ENCODE results near the gene DOCK2.
"Not testable (repeated sequence)": the region's sequence is repeated elsewhere in the genome, so short reads cannot be mapped to it uniquely, and the experiment has no call there.

The DOCK2 gene

GRCh38 chr5:169712428-169712827 lies 75.4 kb downstream of the DOCK2 start:
- in situ Hi-C loops (cut with MboI; ENCODE audit: low sequenced_read_pairs): no loop called here

- in situ Hi-C loops (cut with MboI; ENCODE audit: low sequenced_read_pairs): no loop called here
Measured at GRCh38 chr5:169716287-169716686, 79.2 kb downstream of the DOCK2 start.

- in situ Hi-C loops (cut with MboI; ENCODE audit: low sequenced_read_pairs): no loop called here
Measured at GRCh38 chr5:169717288-169717687, 80.2 kb downstream of the DOCK2 start.

GRCh38 chr5:169719360-169720314 lies 82.6 kb downstream of the DOCK2 start:
- in situ Hi-C loops (cut with MboI; ENCODE audit: low sequenced_read_pairs): no loop called here

- in situ Hi-C loops (cut with MboI; ENCODE audit: low sequenced_read_pairs): no loop called here
Measured at GRCh38 chr5:169721771-169722170, 84.7 kb downstream of the DOCK2 start.

- in situ Hi-C loops (cut with MboI; ENCODE audit: low sequenced_read_pairs): no loop called here
Measured at GRCh38 chr5:169723103-169723831, 86.2 kb downstream of the DOCK2 start.

- in situ Hi-C loops (cut with MboI; ENCODE audit: low sequenced_read_pairs): no loop called here
Measured at GRCh38 chr5:169724303-169725087, 87.4 kb downstream of the DOCK2 start.

GRCh38 chr5:169725665-169726064 lies 88.6 kb downstream of the DOCK2 start:
- in situ Hi-C loops (cut with MboI; ENCODE audit: low sequenced_read_pairs): not testable (repeated sequence)

GRCh38 chr5:169728418-169728817 lies 91.3 kb downstream of the DOCK2 start:
- in situ Hi-C loops (cut with MboI; ENCODE audit: low sequenced_read_pairs): no loop called here

GRCh38 chr5:169731221-169731620 lies 94.1 kb downstream of the DOCK2 start:
- in situ Hi-C loops (cut with MboI; ENCODE audit: low sequenced_read_pairs): no loop called here

GRCh38 chr5:169732841-169733240 lies 95.8 kb downstream of the DOCK2 start:
- in situ Hi-C loops (cut with MboI; ENCODE audit: low sequenced_read_pairs): no loop called here

- in situ Hi-C loops (cut with MboI; ENCODE audit: low sequenced_read_pairs): no loop called here
Measured at GRCh38 chr5:169735913-169736312, 98.8 kb downstream of the DOCK2 start.

GRCh38 chr5:169736653-169737052 lies 99.6 kb downstream of the DOCK2 start:
- in situ Hi-C loops (cut with MboI; ENCODE audit: low sequenced_read_pairs): no loop called here

- in situ Hi-C loops (cut with MboI; ENCODE audit: low sequenced_read_pairs): no loop called here
Measured at GRCh38 chr5:169740435-169740834, 103.4 kb downstream of the DOCK2 start.

GRCh38 chr5:169742771-169743296 lies 105.8 kb downstream of the DOCK2 start:
- in situ Hi-C loops (cut with MboI; ENCODE audit: low sequenced_read_pairs): no loop called here

- in situ Hi-C loops (cut with MboI; ENCODE audit: low sequenced_read_pairs): no loop called here
Measured at GRCh38 chr5:169744336-169744735, 107.3 kb downstream of the DOCK2 start.

GRCh38 chr5:169745441-169746146 lies 108.5 kb downstream of the DOCK2 start:
- in situ Hi-C loops (cut with MboI; ENCODE audit: low sequenced_read_pairs): no loop called here

GRCh38 chr5:169746147-169746694 lies 109.1 kb downstream of the DOCK2 start:
- in situ Hi-C loops (cut with MboI; ENCODE audit: low sequenced_read_pairs): no loop called here

- in situ Hi-C loops (cut with MboI; ENCODE audit: low sequenced_read_pairs): no loop called here
Measured at GRCh38 chr5:169748174-169748573, 111.1 kb downstream of the DOCK2 start.

- in situ Hi-C loops (cut with MboI; ENCODE audit: low sequenced_read_pairs): no loop called here
Measured at GRCh38 chr5:169749295-169749694, 112.2 kb downstream of the DOCK2 start.

Data from HL-60/S4 treated with retinoic acid at 250 ng/mL for 4 days and 3 days (cell line).